Activated CD4-positive, CD25-positive, alpha-beta regulatory T cell treated with anti-CD3 and anti-CD28 coated beads, Interleukin-2, amount 50 U/mL, for 72 hours (primary cell): Measurements from ENCODE around the gene BDKRB2.

Experiments
- DNase-seq: peaks from one replicate; pipeline ENCODE4 v3.0.0; 2021

Gene BDKRB2

GRCh38 chr14:96177766-96178375 lies 26.8 kb upstream of the BDKRB2 start:
- no peak for DNase-seq

- no peak for DNase-seq
These were observed 25.9 kb upstream of the BDKRB2 start for GRCh38 chr14:96178461-96179321.

- no peak for DNase-seq
These were observed 24.4 kb upstream of the BDKRB2 start for GRCh38 chr14:96180043-96180874.

- DNase-seq = no peak
These were observed 23.2 kb upstream of the BDKRB2 start for GRCh38 chr14:96181186-96182056.

GRCh38 chr14:96182546-96182945 lies 22.1 kb upstream of the BDKRB2 start:
- DNase-seq = no peak

GRCh38 chr14:96184737-96185136 lies 19.9 kb upstream of the BDKRB2 start:
- DNase-seq = no peak

GRCh38 chr14:96187216-96188031 lies 17.2 kb upstream of the BDKRB2 start:
- no peak for DNase-seq

GRCh38 chr14:96189281-96189711 lies 15.3 kb upstream of the BDKRB2 start:
- DNase-seq = no peak

GRCh38 chr14:96191353-96191752 lies 13.3 kb upstream of the BDKRB2 start:
- no peak for DNase-seq

GRCh38 chr14:96191841-96192462 lies 12.7 kb upstream of the BDKRB2 start:
- DNase-seq = no peak

- no peak for DNase-seq
These were observed 11.4 kb upstream of the BDKRB2 start for GRCh38 chr14:96192975-96193805.

GRCh38 chr14:96194262-96194656 lies 10.4 kb upstream of the BDKRB2 start:
- DNase-seq = no peak

GRCh38 chr14:96194657-96195431 lies 9.8 kb upstream of the BDKRB2 start:
- no peak for DNase-seq

GRCh38 chr14:96195441-96196081 lies 9.1 kb upstream of the BDKRB2 start:
- DNase-seq = no peak

GRCh38 chr14:96197163-96197852 lies 7.3 kb upstream of the BDKRB2 start:
- DNase-seq = no peak

- no peak for DNase-seq
These were observed 6.7 kb upstream of the BDKRB2 start for GRCh38 chr14:96197969-96198368.

- no peak for DNase-seq
These were observed 6.1 kb upstream of the BDKRB2 start for GRCh38 chr14:96198430-96199130.

- DNase-seq = no peak
These were observed 3.5 kb upstream of the BDKRB2 start for GRCh38 chr14:96201157-96201556.
